CD4-positive, alpha-beta T cell treated with Interleukin-15 for 1 hour (primary cell): Measurements from ENCODE around the gene OSBP.
A peak's percentile ranks its signal among the peaks of the same experiment; 100 is the strongest.
"Not testable (repeated sequence)": the region's sequence is repeated elsewhere in the genome, so short reads cannot be mapped to it uniquely, and the experiment has no call there.

Source experiments
- DNase-seq: peaks from one replicate; pipeline ENCODE4 v3.0.0-alpha.2; 2020

OSBP gene, protein sequence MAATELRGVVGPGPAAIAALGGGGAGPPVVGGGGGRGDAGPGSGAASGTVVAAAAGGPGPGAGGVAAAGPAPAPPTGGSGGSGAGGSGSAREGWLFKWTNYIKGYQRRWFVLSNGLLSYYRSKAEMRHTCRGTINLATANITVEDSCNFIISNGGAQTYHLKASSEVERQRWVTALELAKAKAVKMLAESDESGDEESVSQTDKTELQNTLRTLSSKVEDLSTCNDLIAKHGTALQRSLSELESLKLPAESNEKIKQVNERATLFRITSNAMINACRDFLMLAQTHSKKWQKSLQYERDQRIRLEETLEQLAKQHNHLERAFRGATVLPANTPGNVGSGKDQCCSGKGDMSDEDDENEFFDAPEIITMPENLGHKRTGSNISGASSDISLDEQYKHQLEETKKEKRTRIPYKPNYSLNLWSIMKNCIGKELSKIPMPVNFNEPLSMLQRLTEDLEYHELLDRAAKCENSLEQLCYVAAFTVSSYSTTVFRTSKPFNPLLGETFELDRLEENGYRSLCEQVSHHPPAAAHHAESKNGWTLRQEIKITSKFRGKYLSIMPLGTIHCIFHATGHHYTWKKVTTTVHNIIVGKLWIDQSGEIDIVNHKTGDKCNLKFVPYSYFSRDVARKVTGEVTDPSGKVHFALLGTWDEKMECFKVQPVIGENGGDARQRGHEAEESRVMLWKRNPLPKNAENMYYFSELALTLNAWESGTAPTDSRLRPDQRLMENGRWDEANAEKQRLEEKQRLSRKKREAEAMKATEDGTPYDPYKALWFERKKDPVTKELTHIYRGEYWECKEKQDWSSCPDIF

DNA sequence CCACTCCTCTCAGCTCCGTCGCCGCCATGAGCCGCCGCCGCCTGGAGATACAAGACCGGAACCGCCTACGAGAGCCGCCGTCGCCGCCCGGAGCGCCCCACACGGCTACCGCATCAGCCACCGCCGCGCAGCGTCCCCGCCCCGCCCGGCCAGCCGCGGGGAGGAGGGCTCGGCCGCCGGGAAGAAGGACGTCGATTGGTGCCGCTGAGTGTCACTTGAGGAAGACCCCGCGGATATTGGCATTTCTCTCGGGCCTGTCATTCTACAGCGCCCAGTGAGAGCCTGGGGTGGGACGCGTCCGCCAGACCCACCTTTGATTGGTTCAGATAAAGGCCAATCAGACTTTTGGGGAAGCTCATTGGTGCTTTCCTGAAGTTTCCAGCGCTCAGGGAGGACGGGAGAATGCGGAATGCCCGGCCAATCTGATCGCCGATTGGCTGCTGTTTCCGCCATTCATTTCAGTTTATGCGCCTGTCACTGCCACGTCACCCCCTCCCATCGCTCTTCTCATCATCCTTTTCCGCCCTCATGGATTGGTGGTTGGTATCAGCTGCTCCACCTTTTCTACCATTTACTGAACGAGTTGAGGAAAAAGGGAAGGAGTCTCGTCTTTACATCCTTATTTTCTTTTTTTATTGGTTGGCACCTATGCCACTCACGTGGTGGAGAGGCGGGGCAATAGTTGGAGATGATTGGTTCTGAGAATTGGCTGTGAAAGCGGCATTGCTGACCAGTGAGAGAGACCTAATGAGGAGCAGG, at the start of gene OSBP:
TSS of gene OSBP (minus strand) at position 138 of the 759 bp plus-strand sequence. CDS start at position 28, 110 bp downstream.
- peak; percentile 100 for DNase-seq

DNA sequence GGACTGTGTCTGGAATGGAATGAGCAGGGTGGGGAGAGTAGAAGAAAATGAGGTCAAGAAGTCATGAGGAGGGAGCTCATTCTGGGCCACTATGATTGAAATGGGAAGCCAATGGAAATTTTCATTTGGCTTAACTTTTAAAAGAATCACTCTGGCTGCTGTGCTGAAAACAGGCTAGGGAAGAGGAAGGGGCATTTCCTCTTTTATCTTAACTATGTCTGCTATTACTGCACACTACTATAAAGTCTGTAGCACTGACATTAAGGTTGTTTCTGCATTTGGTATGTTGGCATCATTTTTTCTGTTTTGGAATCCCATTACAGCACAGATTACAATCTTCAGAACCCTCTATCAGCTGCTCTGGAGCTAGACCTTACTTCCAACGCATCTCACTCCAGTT, 45.0 kb upstream of the OSBP start:
- DNase-seq, result no peak

DNA sequence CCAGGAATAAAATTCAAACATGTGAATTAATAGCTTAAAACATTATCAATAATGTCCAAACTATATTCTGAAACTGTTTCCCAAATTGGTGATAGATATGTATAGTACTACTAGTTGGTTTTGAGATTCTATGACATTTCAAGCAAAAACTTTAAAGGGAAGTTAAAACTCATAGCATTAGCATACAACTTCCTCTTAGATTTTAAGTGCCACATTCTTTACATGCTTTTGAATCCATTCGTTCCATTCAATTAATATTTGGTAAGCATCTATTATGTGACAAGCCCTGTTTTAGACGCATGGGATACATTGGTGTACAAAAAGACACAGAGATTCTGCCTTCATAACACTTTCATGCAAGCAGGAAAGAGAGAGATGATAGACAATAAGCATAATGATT, 44.4 kb upstream of the OSBP start:
- DNase-seq, result no peak

DNA sequence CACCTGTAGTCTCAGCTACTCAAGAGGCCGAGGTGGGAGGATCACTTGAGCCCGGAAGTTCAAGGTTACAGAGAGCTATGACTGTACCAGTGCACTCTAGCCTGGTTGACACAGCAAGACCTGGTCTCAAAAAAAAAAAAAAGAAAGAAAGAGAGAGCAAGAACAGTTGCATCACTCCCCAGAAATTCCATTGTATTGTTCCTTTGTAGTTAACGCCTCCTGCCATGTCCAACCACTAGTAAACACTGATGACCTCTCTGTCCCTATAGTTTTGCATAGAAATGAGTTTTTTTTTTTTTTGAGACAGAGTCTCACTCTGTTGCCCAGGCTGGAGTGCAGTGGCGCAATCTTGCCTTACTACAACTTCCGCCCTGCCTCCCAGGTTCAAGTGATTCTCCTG, 42.5 kb upstream of the OSBP start:
- DNase-seq, result no peak

DNA sequence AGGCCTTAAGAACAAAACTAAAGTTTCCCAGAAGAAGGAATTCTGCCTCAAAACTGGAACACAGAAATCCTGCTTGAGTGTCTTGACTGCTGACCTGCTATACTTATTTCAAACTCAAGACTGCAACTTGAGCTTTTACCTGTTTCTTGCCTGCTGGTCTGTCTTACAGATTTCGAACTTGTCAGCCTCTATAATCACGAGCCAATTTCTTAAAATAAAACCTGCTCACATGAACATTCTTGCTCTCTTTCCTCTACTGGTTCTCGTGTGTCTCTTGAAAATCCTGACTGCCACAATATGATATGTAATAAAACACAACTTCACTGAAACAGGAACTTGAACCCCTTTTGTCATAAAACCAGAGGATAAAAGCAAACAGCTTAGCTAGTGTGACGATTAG, 39.3 kb upstream of the OSBP start:
- no peak for DNase-seq

DNA sequence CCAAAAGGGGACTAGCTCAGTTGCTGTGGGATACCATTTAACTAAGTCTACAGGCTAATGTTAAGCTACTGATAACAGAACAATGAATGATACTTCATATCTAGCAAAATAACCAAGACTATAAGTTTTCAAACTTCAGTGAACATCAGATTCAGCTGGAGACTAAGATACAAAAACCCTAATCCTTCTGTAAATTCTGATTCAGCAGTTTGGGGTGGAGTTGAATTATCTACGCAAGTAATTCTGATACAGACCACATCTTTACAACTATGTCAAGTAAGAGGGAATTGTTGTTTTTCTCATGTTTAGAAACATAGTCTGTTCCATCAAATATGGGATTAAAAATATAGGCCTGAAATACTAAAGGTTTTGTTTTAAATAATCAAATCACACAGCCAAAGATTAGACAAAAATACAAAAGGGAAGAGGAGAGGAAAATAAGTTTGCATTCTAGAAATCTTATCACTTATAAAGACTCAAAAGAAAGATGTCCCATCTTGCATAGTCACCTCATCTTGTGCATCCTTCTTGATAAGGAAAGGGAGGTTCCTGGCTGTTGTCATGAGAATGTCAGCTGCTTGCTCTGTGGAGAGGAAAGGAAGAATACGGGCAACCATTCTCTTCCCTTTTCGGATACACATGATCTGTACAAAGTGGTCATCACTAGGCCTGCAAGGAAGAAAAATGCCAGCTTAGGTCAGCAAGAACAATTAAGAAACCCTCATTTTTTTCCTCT, 31.8 kb upstream of the OSBP start:
- DNase-seq, result no peak

DNA sequence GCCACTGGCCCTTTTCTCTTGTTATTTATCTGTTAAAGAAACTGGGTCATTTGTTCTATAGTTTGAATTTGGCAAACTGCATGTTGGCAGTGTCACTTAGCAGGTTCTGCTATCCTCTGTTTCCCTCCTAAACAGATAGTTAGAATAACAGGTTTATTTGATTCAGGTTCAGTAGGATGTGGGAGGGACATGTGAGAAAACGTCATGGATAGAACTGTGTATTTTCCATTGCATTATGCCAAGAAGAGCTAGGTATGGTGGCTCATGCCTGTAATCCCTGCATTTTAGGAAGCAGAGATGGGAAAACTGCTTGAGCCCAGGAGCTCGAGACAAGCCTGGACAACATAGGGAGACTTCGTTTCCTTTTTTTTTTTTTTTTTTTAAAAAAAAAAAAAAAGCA, 29.0 kb upstream of the OSBP start:
- no peak for DNase-seq

DNA sequence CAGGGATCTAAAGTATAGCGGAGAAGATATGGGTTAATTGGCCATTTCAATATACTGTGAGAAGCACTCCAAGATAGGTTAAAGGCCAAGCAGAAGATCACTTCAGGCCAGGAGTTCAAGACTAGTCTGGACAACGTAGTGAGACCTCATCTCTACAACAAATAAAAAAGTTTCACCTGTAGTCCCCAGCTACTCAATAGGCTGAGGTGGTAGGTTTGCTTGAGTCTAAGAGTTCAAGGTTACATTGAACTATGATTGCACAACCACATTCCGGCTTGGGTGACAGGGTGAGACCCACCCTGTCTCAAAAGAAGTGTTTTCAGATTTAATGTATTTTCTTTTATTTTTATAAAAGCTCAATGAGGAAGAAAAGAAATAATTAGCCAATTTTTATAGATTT, 27.8 kb upstream of the OSBP start:
- no peak for DNase-seq

DNA sequence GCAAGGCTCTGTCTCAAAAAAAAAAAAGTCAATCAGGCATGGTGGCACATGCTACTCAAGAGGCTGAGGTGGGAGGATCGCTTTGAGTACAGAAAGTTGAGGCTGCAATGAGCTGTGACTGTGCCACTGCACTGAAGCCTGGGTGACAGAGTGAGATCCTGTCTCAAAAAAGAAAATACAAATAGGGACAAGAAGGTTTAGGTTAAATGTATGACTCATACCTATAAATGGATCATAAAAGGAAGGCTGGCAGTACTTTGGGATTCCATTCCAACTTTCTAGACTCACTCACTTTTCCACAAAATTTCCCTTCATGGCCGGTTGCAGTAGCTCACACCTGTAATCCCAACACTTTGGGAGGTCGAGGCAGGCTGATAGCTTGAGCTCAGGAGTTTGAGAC, 25.6 kb upstream of the OSBP start:
- no peak for DNase-seq

DNA sequence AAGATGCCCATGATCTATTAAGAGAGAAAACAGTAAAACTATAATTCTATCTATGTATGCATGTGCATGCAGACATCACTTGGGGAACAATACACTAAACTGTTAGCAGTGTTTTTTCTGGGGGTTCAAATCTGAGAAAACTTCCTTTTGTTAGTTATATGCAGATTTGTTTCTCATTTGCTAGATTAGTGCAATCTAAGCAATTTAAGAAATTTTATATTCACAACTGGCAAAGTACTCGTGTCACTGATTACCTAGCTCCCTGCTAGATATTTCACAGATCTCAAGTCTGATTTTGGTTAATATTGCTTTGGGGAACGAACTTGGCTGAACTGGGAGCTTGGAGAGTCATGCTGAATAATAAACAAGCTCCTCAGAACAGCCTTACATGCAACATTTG, 14.9 kb upstream of the OSBP start:
- no peak for DNase-seq

DNA sequence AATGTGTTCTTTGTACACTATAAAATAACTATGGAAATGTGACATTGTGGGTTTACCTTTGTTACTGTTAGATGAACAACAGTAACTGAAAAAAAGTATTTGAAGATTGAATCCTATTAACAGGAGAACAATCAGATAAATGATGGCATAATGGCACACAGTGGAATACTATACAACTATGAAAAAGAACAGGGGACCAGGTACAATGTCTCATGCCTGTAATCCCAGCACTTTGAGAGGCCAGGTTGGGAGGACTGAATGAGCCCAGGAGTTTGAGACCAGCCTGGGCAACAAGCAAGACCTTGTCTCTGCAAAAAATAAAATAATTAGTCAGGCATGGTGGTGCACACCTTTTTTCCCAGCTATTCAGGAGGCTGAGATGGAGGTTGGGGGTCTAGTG, 14.4 kb upstream of the OSBP start:
- DNase-seq, result no peak

DNA sequence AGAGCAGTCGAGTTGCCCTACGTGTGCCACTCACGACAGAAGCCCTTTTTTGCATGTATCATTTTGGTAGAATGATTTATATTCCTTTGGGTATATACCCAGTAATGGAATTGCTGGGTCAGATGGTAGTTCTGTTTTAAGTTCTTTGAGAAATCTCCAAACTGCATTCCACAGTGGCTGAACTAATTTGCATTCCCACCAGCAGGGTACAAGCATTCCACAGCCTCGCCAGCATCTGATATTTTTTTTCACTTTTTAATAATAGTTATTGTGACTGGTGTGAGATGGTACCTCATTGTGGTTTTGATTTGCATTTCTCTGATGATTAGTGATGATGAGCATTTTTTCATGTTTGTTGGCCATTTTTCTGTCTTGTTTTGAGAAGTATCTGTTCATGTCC, 11.4 kb upstream of the OSBP start:
- not testable (repeated sequence) for DNase-seq

DNA sequence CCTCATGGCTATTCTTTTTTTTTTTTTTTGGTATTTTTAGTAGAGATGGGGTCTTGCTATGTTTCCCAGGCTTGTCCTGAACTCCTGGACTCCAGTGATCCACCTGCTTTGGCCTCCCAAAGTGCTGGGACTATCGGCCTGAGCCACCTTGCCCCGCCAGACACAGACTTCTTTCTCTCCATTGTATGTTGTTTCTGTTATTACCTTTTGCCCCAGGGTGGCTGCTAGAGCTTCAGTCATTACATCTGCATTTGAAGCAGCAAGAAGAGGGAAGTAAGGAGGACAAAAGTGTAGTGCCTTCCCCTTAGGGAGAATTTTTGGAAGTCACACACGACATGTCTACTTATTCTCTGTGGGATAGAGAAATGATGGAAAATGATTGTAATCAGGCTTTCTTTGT, 10.1 kb upstream of the OSBP start:
- DNase-seq, result no peak

DNA sequence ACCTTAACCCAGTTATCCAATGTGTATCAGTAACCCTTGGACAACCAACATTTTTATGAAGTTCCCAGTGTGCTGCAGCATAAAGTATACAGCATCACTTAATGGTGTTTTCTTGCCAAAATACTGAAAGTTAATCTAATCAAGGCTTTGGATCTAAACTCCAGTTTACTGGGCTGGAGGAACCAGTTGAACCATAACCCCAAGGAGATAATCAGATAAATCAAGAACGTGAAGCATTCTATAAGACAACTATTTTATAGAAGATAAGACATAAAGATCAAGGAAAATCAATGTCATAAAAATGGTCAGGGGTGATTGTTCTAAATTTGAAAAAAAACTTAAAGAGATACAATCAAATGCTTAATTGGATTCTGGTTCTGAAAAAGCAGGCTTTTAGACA, 2.3 kb upstream of the OSBP start:
- DNase-seq, result no peak

DNA sequence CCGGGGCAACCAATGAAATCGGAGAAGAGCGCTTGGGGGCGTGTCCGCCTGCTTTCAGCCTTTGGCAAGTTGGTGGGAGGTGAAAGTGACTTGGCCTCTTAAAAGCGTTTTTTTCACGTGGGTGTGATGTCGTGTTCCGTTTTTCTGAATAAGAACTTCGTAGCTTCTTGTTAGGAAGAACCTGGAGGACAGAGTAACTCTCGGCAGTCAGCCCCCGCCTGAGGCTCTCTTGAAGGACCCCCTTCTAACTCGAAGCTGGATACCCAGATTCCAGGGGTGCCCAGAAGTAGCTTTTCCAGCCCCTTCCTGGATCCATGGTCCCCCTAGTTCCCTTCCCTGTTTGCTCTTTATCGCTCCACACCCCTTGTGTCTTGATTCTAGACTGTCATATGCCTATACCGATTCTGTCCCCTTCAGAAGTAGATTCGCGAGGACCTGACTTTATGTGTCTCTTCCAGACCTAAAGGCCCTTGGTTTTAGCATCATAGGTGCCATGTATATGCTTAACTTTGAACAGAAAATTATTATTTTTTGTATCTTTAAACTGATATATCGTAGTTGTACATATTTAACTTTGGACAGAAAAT, 915 bp upstream of the OSBP start:
- DNase-seq, result no peak

DNA sequence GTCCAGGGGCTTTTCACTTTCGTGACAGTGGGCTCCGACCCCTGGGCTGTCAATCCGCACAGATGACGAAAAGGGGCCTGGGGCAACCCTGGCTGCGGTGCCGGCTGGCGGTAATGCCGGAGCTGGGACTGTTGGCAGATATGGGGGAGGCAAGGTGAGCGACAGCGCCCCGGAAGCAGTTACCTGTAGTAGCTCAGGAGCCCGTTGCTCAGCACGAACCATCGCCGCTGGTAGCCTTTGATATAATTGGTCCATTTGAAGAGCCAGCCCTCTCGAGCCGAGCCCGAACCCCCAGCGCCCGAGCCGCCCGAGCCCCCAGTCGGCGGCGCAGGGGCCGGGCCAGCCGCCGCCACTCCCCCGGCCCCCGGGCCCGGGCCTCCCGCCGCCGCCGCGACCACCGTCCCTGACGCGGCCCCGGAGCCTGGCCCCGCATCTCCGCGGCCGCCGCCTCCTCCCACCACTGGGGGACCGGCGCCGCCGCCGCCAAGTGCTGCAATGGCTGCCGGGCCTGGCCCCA, 396 bp downstream of the OSBP start:
- DNase-seq, result peak; percentile 74

DNA sequence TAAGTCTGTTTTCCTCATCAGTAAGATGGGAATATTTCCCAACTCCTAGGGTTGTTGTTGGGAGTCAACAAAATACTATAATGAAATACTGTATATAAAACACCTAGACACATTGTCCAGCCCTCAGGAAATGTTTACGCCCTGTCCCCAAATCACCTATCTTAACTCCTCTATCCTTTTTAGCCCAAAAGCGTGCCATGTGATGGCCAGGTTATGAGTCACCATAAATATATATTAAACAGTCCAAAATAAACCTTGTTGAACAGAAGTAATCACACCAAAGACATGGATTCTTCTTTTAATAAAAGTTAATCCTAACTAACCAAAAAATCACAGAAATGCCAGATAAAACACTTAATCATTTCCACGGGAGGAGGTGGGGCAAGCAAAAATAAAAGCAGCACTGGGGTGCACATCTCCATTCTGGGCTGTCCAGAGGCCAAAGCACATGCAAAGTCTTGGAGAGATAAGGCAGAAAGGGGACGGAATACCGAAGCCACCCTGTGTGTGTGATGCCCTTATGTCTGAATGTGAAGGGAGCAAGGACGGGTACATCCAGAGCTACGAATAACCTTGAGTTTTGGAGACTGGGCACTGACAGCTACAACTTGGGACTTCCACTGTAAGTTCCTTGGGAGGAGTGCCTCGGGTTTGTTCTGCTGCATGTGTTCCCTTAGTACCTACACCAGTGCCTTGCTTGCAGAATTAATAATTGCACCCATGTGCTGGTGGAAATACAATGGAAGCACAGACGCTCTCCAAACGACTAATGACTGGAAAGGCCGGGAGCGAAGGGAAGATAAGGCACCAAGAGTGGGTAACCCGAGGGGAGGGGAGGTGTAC, 1.1 kb downstream of the OSBP start:
- DNase-seq, result no peak

DNA sequence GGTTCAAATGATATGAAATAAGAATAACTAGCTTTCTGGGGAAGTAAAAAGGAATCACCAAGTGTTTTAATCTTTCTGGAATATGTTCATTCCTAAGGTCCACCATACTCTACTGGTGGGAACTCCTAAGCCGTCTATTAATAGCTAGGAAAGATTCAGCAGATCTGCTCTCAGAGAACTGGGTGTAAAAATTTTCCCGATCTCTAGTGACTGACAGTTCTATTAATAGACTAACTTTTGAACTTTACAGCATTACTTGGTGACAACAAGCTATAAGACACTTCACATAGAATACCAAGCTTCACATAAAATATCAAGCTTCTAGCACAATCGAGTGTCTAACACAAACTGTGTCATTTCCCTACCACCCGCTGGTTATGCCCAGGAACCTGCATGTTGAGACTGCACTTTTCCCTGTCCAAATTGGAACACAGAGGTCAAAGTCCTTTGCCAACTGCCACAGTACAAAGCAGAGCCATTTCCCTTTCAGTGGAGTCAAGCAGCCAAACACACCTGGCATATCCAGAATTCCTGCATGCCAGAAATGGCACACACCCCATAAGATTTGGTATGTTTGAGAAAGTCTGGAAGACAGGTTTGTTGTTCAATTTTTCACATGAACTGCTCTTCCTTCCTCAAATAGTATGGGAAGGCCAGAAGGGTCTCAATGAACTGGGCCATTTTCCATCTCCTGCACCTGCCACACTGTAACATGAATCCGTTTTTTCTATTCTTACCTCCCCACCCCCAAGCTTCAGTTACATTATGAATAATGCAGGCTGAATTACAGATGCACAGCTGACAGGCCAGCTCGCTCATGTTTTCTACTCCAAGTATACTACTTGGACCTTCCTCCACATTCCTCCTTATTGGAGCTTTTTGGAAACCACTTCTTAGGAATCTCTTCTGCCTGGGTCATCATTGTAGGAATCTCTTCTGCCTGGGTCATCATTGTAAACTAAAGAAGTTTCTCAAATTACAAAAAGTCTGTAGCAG, 3.7 kb downstream of the OSBP start:
- no peak for DNase-seq

DNA sequence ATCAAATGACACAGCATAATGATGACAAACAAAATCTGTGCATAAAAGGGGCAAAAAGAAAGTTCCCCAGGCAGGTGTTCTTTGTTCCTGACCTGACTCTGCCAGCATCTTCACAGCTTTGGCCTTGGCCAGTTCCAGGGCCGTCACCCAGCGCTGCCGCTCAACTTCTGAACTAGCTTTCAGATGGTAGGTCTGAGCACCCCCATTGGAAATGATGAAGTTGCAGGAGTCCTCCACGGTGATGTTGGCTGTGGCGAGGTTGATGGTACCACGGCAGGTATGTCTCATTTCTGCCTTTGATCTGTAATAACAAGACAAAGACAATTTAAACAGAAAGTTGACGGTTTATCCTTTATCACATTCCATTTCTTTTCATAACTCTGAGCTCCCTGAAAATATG, 5.3 kb downstream of the OSBP start:
- DNase-seq, result no peak
